Measurements from ENCODE around the gene RPL27.
A peak's percentile ranks its signal among the peaks of the same experiment; 100 is the strongest.
"Not testable (repeated sequence)": the region's sequence is repeated elsewhere in the genome, so short reads cannot be mapped to it uniquely, and the experiment has no call there.

RPL27 gene

DNA sequence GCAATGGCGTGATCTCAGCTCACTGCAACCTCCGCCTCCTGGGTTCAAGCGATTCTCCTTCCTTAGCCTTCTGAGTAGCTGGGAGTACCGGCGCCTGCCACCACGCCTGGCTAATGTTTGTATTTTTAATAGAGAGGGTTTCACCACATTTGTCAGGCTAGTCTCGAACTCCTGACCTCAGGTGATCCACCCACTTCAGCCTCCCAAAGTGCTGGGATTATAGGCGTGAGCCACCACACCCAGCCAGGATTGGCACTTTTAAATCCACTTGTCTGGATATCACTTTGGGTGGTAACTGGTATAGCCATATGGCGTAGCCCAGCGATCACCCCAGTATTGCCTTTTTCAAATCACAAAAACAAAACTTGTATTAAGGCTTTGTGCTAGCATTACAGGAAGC, 4.3 kb upstream of the RPL27 start:
- not testable (repeated sequence) for DNase-seq

DNA sequence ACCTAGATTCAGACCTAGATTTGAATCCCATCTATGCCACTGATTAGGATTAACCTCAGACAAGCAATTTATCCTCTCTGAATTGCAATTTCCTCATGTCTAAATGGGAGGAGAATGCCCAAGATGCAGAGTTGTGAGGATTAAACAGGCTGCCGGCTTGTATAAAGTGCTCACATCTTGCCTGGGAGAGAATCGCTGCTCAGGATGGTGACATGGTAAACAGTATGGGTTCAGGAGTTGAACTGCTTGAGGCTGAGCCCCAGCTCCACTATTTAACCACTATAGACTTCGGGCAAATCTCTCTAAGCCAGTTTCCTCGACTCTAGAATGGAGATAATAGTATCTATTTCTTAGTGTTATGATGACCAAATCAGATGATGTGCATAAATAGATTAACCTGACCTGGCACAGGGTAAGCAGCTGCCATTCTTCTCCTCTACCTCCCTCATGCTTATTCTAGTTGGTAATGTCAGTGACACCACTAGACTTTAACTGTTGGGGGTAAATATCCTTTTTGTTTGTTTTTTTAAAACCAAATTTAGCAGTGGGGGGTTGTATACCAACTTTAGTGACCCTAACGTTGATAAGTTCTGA, 732 bp upstream of the RPL27 start:
- DNase-seq: no peak

DNA sequence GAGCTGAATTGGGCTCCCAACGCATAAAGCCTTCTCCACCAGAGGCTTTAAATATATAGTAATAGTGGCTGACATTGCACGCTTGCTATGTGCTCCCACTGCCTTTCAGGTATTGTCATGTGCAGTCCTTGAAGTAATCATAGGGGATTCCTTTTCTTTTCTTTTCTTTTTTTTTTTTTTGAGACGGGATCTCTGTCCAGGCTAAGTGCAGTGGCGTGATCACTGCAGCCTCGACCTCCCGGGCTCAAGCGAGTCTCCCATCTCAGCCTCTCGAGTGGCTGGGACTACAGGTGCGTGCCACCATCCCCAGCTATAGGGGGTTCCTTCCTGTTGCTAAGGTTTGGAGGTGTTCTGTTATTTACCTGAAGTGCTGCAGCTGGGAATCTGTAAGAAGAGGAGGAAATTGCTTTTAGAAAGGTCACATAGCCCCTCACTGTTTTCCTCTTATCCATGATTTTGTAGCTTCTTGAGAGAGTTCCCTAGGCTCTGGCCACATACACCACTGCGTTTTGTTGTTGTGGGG, 845 bp downstream of the RPL27 start:
- DNase-seq: no peak

DNA sequence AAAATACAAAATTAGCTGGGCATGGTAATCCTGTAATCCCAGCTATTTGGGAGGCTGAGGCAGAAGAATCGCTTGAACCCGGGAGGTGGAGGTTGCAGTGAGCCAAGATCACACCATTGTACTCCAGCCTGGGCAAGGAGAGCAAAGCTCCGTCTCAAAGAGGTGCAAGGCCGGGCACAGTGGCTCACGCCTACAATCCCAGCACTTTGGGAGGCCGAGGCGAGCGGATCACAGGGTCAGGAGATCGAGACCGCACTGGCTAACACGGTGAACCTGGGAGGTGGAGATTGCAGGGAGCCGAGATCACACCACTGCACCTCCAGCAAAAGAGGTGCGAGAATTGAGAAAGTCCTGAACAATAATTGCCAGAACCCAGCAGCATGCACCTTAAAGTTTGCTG, 2.7 kb downstream of the RPL27 start:
- DNase-seq: not testable (repeated sequence)

DNA sequence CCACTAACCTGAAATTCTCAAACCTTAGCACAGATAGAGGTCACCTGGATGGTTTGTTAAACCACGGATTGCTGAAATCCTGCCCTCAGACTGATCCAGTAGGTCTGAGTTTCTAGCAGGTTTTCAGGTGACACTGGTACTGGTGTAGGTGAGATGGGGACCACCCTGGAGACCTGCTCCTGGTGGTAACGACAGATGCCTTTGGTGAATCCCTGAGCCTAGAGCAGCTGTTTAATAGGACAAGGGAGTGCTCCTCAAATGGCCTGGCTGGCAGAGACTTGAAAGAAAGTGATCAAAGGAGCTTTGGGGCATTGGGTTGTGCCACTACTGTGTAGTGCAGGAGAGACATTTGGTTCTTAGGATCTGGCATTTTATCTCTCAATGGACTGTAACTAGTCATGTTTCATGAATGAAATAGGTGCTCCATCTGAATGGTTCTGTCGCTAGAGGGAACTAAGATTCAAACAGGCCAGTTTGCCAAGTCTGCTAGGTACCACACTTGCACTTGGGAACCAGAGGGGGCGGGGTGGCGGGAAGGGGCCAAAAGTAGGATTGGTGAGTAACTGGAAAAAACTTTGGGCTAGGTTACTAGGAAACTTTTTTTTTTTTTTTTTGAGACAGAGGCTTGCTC, 5.4 kb downstream of the RPL27 start:
- DNase-seq: no peak

DNA sequence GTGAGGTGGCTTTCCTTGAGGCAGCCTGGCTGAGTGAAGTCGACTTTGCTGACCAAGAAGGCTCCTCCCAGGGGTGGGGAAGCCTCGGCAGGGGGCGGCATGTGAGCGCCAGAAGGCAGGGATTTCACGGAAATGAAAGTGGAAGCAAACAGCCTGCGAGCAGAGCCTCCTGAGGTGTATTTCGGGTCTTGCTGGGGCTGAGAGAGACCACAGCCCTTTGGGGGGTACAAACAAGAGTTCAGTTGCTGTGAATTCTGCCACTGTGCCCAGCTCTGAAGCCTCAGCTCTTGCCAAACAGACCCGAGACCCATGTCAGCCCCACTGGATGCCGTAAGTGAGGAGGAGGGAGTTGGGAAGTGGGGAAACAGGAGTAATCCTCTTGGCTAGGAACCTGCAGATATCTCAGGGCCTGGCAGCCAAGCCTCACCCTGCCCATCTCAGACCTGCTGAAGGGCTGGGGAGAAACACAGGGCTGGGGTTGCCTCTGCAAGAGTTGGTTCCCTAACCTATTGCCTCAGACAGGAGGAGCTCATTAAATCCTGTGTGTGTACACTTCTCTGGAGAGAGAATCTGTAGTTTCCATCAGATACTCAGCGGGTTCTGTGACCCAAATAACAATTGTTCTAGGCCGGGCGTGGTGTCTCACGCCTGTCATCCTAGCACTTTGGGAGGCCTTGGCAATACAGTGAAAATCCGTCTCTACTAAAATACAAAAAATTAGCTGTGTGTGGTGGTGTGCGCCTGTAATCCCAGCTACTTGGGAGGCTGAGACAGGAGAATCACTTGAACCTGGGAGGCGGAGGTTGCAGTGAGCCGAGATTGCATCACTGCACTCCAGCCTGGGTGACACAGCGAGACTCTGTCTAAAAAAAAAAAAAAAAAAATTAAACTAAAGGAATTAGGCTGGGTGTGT, 8.7 kb downstream of the RPL27 start, which contains the start of gene IFI35:
Gene IFI35, plus strand, starts transcription at position 146 of the 913 bp plus-strand sequence. Its CDS starts 164 bp downstream, at position 310.
- DNase-seq: peak; percentile 89

DNA sequence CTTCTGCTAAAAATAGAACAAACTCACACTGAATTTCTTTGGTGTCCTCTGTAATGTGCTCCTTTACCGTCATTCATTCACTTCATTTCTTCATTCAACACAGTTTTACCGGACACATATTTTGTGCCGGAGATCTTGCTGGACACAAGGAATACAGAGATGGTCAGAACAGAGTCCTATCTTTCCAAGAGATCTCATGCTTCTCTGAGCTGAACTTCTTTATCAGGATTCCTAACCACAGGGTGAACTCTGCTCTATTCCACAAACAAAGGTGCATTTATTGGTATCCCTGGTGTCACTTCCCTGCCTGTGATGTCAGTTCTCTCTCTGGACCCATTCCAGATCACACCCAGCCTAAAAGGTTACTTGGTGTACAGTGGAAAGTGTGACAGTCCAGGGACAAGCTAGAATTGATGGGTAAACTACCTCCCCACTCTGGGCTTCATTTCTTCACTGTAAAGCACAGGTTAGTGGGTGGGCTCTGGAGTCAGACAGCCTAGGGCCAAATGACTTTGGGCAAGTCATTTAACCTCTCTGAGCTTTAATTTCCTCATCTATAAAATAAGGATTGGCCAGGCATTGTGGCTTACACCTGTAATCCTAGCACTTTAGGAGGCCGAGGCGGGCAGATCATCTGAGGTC, 12.6 kb downstream of the RPL27 start:
- DNase-seq: no peak

DNA sequence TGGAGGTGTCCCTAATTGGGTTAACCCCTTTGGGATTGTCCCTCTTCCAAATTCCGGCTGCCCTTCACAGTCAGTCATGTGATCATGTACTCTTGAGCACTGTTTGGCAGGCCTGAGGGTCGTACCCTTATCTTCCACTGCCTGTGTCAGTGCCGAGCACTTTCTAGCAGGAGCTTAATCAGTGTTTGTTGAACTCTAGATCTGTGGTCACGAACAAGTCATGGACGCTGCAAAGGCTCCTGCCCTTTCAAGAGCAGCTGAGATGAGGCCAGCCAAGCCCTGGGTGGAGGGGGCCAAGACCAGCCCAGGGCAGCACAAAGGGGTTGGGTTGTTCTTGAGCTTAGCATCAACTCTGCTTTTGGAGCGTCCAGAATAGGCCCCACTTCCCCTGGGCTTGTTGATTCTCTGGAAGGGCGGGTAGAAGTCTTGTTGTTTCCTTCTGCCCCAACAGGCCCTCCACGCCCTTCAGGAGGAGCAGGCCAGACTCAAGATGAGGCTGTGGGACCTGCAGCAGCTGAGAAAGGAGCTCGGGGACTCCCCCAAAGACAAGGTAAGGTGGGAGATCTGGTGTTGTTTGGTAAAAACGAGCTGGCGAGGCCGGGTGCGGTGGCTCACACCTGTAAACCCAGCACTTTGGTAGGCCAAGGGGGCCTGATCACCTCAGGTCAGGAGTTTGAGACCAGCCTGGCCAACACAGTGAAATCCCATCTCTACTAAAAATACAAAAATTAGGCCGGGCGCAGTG, 13.7 kb downstream of the RPL27 start:
- no peak for DNase-seq

DNA sequence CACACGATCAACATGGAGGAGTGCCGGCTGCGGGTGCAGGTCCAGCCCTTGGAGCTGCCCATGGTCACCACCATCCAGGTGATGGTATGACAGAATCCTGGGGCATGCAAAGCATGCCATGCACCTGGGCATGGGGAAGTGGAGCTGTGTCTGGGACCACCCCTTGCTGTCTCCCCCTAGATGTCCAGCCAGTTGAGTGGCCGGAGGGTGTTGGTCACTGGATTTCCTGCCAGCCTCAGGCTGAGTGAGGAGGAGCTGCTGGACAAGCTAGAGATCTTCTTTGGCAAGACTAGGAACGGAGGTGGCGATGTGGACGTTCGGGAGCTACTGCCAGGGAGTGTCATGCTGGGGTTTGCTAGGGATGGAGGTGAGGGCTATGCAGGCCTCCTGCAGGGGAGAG, 15.1 kb downstream of the RPL27 start:
- no peak for DNase-seq

DNA sequence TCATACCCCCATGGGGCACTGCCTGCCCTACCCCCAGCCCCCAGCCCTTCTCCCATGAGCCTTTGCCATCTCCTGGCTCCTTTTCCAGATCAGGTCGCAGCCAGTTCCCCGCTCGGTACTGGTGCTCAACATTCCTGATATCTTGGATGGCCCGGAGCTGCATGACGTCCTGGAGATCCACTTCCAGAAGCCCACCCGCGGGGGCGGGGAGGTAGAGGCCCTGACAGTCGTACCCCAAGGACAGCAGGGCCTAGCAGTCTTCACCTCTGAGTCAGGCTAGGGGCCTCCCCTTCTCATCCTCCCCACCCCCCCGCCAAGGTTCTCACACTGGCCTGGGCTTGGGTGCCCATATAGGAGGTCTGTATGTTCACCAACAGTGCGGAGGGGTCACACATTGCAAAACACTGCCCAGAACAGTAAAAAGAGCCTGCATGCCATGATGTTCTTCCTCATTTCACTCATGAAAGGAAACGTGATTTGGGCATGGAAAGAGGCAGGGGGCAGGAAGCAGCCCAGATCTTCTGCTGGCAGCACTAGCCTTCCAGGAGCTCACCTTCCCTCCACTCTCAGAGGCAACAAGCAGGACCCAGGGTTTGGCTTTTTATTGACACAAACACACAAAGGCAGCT, 15.9 kb downstream of the RPL27 start:
- no peak for DNase-seq

DNA sequence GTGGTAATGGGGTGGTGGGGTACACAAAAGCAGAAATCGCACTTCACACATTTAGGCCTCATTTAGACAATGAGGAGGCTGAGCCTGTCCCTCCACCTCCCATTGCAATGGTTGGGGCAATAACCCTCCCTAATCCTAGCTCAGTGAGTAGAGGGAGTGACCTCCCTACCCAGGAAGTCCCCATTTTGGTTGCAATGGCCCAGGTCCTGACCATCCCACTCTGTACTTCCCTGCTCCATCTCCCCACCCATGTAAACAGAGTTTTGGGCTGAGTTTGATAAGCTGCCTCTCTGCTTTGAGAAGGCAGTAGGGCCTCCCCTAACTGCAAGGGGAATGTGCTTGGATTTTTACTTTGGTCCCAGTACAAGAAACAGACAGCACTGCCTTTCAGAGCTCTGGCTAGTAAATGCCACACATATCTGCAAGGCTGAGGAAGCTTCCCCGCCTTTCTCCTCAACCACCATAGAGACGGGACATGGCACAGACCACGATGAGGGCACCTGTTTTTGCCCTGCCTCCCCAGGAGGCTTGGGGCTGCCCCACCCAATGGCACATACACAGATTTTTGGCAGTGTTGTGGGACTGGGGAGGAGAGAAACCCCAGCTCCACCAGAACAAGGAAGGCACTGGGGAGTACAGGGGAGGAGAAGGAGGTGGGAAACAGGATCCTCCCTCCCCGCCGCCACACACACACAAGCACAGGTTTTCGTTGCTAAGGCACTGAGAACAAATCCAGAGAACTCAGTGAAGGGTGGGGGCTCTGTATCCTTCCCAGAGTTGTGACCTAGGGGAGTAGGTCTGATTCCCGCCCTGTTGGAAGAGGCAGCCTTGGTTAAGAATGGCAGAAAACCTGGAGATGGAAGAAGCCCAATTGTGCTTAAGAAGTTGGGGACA, 16.7 kb downstream of the RPL27 start:
- DNase-seq: no peak

DNA sequence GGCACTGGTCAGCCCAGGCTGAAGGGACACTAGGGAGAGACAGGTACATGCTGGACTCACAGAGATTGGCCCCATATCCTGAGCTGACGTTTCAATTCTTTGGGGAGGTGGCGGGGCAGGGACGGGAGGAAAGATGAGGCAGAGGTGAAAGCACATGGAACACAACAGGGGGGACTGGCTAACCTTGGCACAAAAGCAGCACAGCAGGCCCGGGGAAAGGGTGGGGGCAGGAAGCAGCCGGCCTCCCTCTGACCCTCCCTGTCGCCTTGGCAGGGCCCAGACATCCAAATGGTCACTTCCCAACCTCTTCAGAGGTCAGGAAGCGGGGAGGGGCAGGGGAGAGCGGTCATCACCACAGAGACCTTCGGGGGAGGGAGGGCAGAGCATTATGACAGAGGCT, 17.4 kb downstream of the RPL27 start:
- no peak for DNase-seq

DNA sequence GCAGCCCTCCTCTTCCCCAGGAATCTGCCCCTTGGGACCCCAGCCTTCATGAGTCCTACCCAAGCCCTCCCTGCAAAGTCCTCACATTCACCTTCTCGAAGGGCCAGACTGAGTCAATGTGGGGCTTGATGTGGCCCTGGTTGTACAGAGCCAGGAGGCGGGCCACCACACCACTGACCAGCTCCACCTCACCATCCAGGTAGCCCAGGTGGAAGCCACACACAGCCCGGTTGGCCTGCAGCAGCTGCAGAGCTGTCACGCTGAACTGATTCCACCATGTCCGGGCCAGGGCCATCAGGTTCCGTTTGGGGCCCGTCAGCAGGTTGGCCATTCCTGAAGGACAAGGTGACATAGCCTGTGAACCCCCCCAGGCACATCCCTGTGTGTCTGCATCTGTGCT, 18.0 kb downstream of the RPL27 start:
- no peak for DNase-seq

DNA sequence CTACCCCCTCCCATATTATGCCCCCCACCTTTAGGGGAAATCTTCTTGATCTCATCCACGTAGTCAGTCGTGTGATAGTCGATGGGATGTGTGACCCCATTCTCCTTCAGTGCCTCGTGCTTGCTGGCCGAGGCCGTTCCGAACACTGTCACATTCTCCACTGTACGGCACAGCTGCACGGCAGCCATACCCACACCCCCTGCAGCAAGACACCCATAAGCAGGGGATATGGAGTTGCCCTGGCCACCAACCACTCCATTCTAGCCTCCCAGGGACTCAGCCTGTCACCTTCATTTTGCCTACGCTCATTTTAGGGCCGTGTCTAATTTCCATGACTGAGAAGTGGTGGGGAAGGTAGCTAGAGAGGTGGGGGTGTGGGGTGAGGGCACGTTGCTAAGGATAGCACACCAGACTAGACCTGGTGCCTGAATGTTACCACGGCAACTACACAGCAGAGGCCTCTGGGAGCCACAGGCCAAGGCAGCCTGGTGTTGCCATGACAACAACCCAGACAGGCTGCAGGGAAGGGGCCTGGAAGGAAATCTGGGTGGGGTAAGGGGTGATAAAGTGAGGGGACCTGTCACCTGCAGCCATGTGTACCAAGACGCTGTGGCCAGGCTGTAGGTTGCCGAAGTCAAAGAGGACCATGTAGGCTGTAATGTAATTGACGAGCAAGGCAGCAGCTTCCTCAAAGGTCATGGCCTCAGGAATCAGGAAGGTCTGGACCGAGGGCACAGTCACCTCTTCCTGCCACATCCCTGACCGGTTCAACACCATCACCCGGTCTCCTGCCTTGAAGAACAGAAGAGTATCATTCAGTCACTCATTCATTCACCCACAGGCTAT, 20.0 kb downstream of the RPL27 start:
- no peak for DNase-seq

DNA sequence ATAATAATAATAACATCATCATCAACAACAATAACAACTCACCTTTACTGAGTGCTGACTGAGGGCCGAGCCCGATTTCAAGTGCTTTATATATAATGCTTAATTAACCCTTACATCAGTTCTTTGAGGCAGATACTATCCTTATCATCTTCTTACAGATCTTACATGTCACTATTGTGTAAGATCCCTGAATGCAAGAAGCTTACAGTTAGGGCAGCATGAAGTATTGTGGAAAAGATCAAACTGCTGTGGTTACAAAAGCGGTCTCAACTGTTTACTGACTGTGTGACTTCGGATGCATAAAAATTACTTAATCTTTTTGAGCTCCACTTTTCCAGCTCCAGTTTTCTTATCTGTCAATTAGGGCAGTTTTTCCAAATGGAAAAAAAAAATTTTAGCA, 20.7 kb downstream of the RPL27 start:
- DNase-seq: no peak

DNA sequence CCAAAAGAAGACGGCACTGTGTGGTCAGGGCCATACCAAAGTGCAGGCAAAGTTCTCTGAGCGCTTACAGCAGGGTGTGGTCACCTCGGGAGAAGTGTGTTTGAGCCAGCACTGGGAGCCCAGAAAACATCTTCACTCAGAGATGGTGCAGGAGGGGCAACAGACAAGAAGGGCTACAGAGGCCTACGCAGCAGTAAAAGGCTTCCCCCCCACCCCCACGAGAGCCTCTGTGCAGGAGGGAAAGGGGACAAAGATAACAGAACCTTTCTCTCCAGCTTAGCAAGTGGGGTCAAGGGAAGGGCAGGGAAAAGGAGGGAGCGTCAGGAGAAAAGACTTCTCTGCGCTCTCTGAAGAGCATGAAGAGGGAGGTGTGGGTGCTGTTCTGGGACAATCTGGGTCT, 21.2 kb downstream of the RPL27 start:
- no peak for DNase-seq

DNA sequence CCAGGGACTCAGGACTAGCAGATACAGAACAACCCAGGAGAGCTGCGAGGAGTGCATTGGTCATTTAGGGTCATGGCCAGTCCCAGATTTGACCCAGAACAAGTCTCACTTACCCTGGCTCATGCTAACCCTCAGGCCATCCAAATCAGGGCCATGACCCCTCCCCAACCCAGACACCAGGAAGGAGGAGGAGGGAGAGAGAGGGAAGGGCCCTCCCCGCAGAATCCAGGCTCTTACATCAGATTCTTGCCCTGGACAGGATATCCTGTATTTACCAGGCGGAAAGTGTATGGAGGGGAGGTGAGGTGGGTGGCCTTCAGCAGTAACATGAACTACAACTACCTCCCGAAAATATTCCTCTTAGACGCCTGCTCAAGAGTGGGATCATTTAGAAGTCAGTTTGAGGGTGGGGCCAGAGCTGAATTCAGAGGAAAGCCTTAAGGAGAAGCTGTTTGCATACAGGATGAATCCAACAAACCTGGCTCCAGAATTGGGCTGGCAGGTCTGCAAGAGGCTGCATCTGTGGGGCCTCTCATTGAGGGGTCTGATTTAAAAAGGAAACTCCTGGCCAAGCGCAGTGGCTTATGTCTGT, 21.9 kb downstream of the RPL27 start:
- no peak for DNase-seq

DNA sequence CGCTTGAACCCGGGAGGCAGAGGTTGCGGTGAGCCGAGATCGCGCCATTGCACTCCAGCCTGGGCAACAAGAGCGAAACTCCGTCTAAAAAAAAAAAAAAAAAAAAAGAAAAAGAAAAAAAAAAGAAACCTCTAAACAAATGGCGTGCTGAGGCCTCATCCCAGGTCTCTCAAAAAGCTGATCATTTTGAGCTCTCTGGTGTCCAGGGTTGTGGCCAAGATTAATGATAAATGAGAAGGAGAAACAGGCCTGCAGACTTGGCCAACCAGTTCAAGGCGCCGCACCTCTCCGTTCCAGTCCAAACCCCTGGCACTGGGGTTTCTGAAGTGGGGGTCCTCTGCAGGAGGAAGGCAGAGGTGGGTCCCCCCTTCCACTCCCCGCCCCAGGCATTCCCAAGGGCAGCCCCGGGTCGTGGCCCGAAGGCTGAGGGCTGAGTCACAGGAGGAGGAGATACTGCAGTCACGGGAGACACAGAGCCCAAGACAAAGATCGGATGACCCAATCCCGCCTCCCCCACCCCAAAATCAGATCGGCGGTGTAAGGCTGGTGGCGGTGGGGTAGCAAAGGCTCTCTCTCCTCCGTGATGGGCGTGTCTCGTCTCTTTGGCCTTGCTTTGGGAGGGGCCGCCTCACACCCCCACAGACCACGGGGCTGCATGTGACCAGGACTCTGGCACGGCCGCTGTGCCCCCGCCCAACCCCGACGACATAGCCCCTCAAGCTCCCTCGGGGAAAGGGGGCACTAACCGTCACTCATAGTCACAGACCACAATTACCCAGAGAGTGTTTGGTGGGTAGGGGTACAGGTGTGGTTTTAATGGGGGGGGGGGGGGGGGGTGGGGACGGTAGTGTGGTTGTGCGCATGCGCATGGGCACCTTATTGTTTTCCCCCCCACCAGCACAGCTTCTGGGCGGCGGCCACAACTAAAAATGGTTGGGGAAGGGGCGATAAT, 22.8 kb downstream of the RPL27 start:
- DNase-seq: peak; percentile 69

All from CD4-positive, alpha-beta T cell treated with Interleukin-17A for 4 hours (primary cell).